Measurements from ENCODE around the gene KIR3DL2. TPM values are rescaled to one million over a fixed set of nuclear protein-coding genes. Genes with fewer than 3 reads are reported as not detected.
"Not testable (repeated sequence)": the region's sequence is repeated elsewhere in the genome, so short reads cannot be mapped to it uniquely, and the experiment has no call there.

Gene KIR3DL2
- not detected in 2 replicates for total RNA-seq (2012; rRNA removed)
- polyA plus RNA-seq (2012; rRNA removed), result not detected in 2 replicates
- not detected in 2 replicates for polyA plus RNA-seq (2012; cell fraction: cytosol; rRNA removed)
- not detected in 2 replicates for polyA plus RNA-seq (2012; cell fraction: nucleus; rRNA removed; ENCODE audit: low replicate concordance)
- Bru-seq, nascent RNA, result not detected
- BruChase-seq, experiment 1, labeled RNA remaining after a 6-hour chase, result not detected
- BruChase-seq, experiment 2, labeled RNA remaining after a 2-hour chase, result not detected
- long read RNA-seq, result 0 reads

DNA sequence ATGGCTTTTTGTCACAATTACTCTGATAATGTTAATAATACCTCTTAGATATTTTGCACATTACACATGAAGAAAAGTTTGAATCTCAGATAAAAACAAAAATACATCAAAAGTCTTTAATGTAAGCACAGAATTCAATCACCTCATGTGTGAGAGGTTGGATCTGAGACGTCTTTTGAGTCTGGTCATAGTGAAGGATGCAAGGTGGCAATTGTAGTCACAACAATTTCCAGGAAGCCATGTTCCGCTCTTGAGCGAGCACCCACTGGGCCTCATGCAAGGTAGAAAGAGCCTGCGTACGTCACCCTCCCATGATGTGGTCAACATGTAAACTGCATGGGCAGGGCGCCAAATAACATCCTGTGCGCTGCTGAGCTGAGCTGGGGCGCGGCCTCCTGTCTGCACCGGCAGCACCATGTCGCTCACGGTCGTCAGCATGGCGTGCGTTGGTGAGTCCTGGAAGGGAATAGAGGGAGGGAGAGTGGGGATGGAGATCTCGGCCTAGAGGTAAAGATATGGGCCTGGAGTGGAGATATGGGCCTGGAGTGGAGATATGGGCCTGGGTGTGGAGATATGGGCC lies at the start of gene KIR3DL2:
KIR3DL2 (plus strand) TSS at position 383 of the 580 bp plus-strand sequence; CDS start at position 416, 33 bp downstream.
- H4K8ac ChIP-seq (ENCODE audit: low read depth in 2 of 2, low read length in 2 of 2); H3K36me3 ChIP-seq (ENCODE audit: control insufficient read depth, insufficient read depth, low read length); H3K4me1 ChIP-seq (ENCODE audit: control insufficient read depth, insufficient read depth, low read length); H4K5ac ChIP-seq (ENCODE audit: low read depth, low read length); H3K4me2 ChIP-seq (ENCODE audit: low read depth, low read length); H2AFZ ChIP-seq (replicated peaks; ENCODE audit: low read length, poor library complexity); BruUV-seq (replicated peaks); H2BK120ac ChIP-seq (ENCODE audit: low read depth, low read length); in situ Hi-C loops (cut with MboI; ENCODE audit: low sequenced_read_pairs); H2BK20ac ChIP-seq (ENCODE audit: low read depth, low read length); H2AK9ac ChIP-seq (replicated peaks; ENCODE audit: low read depth, low read length, poor library complexity); DNase-seq; H3K18ac ChIP-seq (ENCODE audit: low read depth, low read length); intact Hi-C loops (cut with micrococcal nuclease); CTCF ChIA-PET; POLR2A ChIA-PET (ENCODE audit: unreplicated experiment); H3K14ac ChIP-seq (replicated peaks; ENCODE audit: low read depth, low read length); H4K20me1 ChIP-seq (ENCODE audit: insufficient read depth, low read length); H4K91ac ChIP-seq (ENCODE audit: insufficient read depth, low read depth, low read length); ATAC-seq (ENCODE audit: low read depth); H3K23ac ChIP-seq (ENCODE audit: low read depth, low read length); H2BK5ac ChIP-seq (ENCODE audit: low read depth, low read length, poor library complexity, severe bottlenecking); H3K27ac ChIP-seq (ENCODE audit: insufficient read depth, low read length); H3K27me3 ChIP-seq (ENCODE audit: control insufficient read depth, insufficient read depth, low read length); H3K9me1 ChIP-seq (ENCODE audit: insufficient read depth, low read length); dilution Hi-C loops (cut with HindIII; ENCODE audit: low sequenced_read_pairs, unreplicated experiment); H2AK5ac ChIP-seq (ENCODE audit: low read depth, low read length); H3K56ac ChIP-seq (ENCODE audit: extremely low read depth, insufficient read depth, low read length); H3K4me3 ChIP-seq (ENCODE audit: insufficient read depth, low read depth, low read length); H3K4ac ChIP-seq (ENCODE audit: low read depth, low read length); H2BK15ac ChIP-seq (ENCODE audit: low read depth, low read length); H3K9ac ChIP-seq (ENCODE audit: low read depth, low read length); H3K79me1 ChIP-seq (ENCODE audit: low read depth in 1 of 2, low read length in 2 of 2): not testable (repeated sequence)
- 85% methylated on average over 4 of the region's 16 CpGs; no CpG with 5 or more reads in 1 of the 2 experiments for WGBS, 2 experiments (ENCODE audit: extremely low coverage in 2 of 2, insufficient read length in 1 of 2)
- peaks cover 33% of the 10 kb centered on the region for H3K9me3 ChIP-seq (ENCODE audit: control insufficient read depth, insufficient read depth, low read length)
